Measurements from ENCODE around the gene TMEM175. TPM values are rescaled to one million over a fixed set of nuclear protein-coding genes. Genes with fewer than 3 reads are reported as not detected.
A peak's percentile ranks its signal among the peaks of the same experiment; 100 is the strongest.

TMEM175 gene
- total and polyA plus RNA-seq, 2 of the 13 experiments (the other 11 are each of a cell fraction or from before 2014, with no cell fraction given) = 5.1 to 9.9 TPM

DNA sequence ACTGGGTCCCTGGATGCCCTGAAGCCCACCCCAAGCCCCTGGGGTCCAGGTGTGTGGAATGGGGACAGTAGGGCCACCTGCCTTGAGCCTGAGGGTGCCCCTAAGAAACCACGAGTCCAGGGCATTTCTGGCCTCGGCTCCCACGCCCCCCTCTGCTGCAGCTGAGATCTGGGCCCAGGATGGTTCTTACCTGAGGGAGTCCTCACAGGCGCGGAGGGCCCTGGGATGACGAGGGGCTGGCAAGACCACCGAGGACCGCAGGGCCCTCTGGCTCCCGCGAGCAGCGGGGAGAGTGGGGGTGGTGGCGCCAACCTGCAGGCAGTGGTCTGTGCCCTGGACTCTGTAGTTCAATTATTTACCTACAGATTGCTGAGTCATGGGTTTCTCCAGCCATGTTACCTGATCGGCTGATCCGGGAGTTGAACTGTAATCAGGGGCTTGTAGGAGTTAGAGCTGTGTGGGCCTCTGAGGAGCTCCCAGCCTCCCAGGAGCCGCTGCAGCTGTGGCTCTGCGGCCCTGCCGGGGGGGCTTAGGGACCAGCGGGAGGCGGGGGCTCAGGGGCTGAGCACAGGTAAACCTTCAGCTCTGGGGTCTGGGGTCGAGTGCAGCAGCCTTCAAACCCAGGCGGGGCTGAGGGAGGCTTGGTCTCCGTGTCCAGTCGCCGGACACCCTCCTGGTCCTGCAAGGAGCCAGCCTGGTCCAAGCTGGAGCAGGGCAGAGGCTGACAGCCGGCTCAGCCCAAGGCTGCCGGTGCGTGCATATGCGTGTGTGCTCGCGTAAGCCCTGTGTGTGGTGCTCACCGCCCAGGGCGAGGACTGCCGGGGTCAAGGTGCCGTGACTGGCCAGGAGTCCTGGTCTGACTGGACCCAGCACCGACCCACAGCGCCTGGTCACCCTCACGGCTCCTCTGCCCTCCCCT lies 61.1 kb downstream of the TMEM175 start, which contains the start of gene SLC26A1 (continued):
- TF ChIP-seq, protein P1, sequence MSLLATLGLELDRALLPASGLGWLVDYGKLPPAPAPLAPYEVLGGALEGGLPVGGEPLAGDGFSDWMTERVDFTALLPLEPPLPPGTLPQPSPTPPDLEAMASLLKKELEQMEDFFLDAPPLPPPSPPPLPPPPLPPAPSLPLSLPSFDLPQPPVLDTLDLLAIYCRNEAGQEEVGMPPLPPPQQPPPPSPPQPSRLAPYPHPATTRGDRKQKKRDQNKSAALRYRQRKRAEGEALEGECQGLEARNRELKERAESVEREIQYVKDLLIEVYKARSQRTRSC (CRISPR knock-in tag; IDR thresholded peaks at IDR 0.05; ENCODE audit: low read depth) = no peak
- peak; percentile 92 for TF ChIP-seq ZNF30 (CRISPR knock-in tag; IDR thresholded peaks at IDR 0.05)
- peak; percentile 36 for TF ChIP-seq SRSF1 (optimal IDR thresholded peaks at IDR 0.05; ENCODE audit: low read depth, low read length)
- TF ChIP-seq MEF2D (CRISPR knock-in tag; IDR thresholded peaks at IDR 0.05) = 0 out of 2 replicates have a peak, but pooled peaks have one; percentile 9
- TF ChIP-seq TP53 (CRISPR knock-in tag; conservative IDR thresholded peaks at IDR 0.05) = 0 out of 2 replicates have a peak, but pooled peaks have one; percentile 14
- TF ChIP-seq, protein P2, sequence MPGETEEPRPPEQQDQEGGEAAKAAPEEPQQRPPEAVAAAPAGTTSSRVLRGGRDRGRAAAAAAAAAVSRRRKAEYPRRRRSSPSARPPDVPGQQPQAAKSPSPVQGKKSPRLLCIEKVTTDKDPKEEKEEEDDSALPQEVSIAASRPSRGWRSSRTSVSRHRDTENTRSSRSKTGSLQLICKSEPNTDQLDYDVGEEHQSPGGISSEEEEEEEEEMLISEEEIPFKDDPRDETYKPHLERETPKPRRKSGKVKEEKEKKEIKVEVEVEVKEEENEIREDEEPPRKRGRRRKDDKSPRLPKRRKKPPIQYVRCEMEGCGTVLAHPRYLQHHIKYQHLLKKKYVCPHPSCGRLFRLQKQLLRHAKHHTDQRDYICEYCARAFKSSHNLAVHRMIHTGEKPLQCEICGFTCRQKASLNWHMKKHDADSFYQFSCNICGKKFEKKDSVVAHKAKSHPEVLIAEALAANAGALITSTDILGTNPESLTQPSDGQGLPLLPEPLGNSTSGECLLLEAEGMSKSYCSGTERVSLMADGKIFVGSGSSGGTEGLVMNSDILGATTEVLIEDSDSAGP (CRISPR knock-in tag; IDR thresholded peaks at IDR 0.05; ENCODE audit: borderline replicate concordance) = peak; percentile 70; the same call in 1 of the 2 replicates
- 0 out of 2 replicates have a peak, but pooled peaks have one; percentile 56 for TF ChIP-seq ISL2 (CRISPR knock-in tag; IDR thresholded peaks at IDR 0.05)
- 0 out of 2 replicates have a peak, but pooled peaks have one; percentile 45 for TF ChIP-seq ZNF550 (CRISPR knock-in tag; IDR thresholded peaks at IDR 0.05; ENCODE audit: borderline replicate concordance)
- peak; percentile 48; the same call in 1 of the 2 replicates for TF ChIP-seq ZNF292 (CRISPR knock-in tag; IDR thresholded peaks at IDR 0.05; ENCODE audit: borderline replicate concordance, low read depth)
- TF ChIP-seq, protein P3, sequence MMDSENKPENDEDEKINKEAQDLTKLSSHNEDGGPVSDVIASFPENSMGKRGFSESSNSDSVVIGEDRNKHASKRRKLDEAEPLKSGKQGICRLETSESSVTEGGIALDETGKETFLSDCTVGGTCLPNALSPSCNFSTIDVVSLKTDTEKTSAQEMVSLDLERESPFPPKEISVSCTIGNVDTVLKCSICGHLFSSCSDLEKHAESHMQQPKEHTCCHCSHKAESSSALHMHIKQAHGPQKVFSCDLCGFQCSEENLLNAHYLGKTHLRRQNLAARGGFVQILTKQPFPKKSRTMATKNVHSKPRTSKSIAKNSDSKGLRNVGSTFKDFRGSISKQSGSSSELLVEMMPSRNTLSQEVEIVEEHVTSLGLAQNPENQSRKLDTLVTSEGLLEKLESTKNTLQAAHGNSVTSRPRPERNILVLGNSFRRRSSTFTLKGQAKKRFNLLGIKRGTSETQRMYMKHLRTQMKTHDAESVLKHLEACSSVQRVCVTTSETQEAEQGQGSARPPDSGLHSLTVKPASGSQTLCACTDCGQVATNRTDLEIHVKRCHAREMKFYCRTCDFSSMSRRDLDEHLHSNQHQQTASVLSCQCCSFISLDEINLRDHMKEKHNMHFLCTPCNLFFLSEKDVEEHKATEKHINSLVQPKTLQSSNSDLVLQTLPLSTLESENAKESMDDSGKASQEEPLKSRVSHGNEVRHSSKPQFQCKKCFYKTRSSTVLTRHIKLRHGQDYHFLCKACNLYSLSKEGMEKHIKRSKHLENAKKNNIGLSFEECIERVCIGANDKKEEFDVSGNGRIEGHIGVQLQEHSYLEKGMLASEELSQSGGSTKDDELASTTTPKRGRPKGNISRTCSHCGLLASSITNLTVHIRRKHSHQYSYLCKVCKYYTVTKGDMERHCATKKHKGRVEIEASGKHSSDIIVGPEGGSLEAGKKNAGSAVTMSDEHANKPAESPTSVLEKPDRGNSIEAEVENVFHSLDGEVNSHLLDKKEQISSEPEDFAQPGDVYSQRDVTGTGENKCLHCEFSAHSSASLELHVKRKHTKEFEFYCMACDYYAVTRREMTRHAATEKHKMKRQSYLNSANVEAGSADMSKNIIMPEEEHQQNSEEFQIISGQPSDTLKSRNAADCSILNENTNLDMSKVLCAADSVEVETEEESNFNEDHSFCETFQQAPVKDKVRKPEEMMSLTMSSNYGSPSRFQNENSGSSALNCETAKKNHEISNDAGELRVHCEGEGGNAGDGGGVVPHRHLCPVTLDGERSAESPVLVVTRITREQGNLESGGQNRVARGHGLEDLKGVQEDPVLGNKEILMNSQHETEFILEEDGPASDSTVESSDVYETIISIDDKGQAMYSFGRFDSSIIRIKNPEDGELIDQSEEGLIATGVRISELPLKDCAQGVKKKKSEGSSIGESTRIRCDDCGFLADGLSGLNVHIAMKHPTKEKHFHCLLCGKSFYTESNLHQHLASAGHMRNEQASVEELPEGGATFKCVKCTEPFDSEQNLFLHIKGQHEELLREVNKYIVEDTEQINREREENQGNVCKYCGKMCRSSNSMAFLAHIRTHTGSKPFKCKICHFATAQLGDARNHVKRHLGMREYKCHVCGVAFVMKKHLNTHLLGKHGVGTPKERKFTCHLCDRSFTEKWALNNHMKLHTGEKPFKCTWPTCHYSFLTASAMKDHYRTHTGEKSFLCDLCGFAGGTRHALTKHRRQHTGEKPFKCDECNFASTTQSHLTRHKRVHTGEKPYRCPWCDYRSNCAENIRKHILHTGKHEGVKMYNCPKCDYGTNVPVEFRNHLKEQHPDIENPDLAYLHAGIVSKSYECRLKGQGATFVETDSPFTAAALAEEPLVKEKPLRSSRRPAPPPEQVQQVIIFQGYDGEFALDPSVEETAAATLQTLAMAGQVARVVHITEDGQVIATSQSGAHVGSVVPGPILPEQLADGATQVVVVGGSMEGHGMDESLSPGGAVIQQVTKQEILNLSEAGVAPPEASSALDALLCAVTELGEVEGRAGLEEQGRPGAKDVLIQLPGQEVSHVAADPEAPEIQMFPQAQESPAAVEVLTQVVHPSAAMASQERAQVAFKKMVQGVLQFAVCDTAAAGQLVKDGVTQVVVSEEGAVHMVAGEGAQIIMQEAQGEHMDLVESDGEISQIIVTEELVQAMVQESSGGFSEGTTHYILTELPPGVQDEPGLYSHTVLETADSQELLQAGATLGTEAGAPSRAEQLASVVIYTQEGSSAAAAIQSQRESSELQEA (CRISPR knock-in tag; IDR thresholded peaks at IDR 0.05; ENCODE audit: not compliant biosample characterization) = peak; percentile 78
- peak; percentile 86 for TF ChIP-seq POLR2G (IDR thresholded peaks at IDR 0.05; ENCODE audit: low read depth, low read length)
- TF ChIP-seq, protein P4, sequence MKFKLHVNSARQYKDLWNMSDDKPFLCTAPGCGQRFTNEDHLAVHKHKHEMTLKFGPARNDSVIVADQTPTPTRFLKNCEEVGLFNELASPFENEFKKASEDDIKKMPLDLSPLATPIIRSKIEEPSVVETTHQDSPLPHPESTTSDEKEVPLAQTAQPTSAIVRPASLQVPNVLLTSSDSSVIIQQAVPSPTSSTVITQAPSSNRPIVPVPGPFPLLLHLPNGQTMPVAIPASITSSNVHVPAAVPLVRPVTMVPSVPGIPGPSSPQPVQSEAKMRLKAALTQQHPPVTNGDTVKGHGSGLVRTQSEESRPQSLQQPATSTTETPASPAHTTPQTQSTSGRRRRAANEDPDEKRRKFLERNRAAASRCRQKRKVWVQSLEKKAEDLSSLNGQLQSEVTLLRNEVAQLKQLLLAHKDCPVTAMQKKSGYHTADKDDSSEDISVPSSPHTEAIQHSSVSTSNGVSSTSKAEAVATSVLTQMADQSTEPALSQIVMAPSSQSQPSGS (CRISPR knock-in tag; IDR thresholded peaks at IDR 0.05) = no peak
- peak; percentile 92 for TF ChIP-seq ZNF263 (CRISPR knock-in tag; IDR thresholded peaks at IDR 0.05)
- no peak for TF ChIP-seq FOSL1 (CRISPR knock-in tag; IDR thresholded peaks at IDR 0.05; ENCODE audit: borderline replicate concordance)
- peak; percentile 45; the same call in 1 of the 2 replicates for TF ChIP-seq ZBTB7B (CRISPR knock-in tag; IDR thresholded peaks at IDR 0.05)
- peak; percentile 68 for TF ChIP-seq MED1 (CRISPR knock-in tag; IDR thresholded peaks at IDR 0.05)

Data from HepG2 (cell line).